ENCODE results near the gene RGS9BP. TPM values are rescaled to one million over a fixed set of nuclear protein-coding genes. Genes with fewer than 3 reads are reported as not detected.
"Not testable (repeated sequence)": the region's sequence is repeated elsewhere in the genome, so short reads cannot be mapped to it uniquely, and the experiment has no call there.

Gene RGS9BP
- total RNA-seq, 1 donor from 2014 or later = 0.21 TPM

GRCh38 chr19:32652331-32652730 lies 23.3 kb upstream of the RGS9BP start:
- H3K27me3 Mint-ChIP-seq (ENCODE audit: low read depth); H3K9me3 Mint-ChIP-seq; DNase-seq (ENCODE audit: low spot score); H3K27ac Mint-ChIP-seq; H3K4me3 Mint-ChIP-seq (ENCODE audit: low read depth); H3K4me1 Mint-ChIP-seq (ENCODE audit: low read depth); intact Hi-C loops (cut with micrococcal nuclease): not testable (repeated sequence)
- H3K36me3 Mint-ChIP-seq (ENCODE audit: low read depth) = peaks cover 23% of the 10 kb centered on the region

GRCh38 chr19:32652894-32653598 lies 22.6 kb upstream of the RGS9BP start:
- H3K4me3 Mint-ChIP-seq (ENCODE audit: low read depth) = no peak overlapping the region
- H3K4me1 Mint-ChIP-seq (ENCODE audit: low read depth) = no peaks in the 10 kb centered on the region
- no peaks in the 10 kb centered on the region for H3K9me3 Mint-ChIP-seq
- intact Hi-C loops (cut with micrococcal nuclease) = no loop called here
- DNase-seq (ENCODE audit: low spot score) = no peak
- peaks cover 21% of the 10 kb centered on the region for H3K36me3 Mint-ChIP-seq (ENCODE audit: low read depth)
- no peak overlapping the region for H3K27ac Mint-ChIP-seq
- no peaks in the 10 kb centered on the region for H3K27me3 Mint-ChIP-seq (ENCODE audit: low read depth)

- no peak for DNase-seq (ENCODE audit: low spot score)
- Mint-ChIP-seq H3K4me1 (ENCODE audit: low read depth) (no peaks in the 10 kb centered on the region), H3K9me3 (no peaks in the 10 kb centered on the region), H3K27me3 (ENCODE audit: low read depth) (no peaks in the 10 kb centered on the region), H3K27ac (no peak overlapping the region), H3K36me3 (ENCODE audit: low read depth) (peaks cover 20% of the 10 kb centered on the region), H3K4me3 (ENCODE audit: low read depth) (no peak overlapping the region)
- intact Hi-C loops (cut with micrococcal nuclease) = no loop called here
Observed at GRCh38 chr19:32653599-32653915, 22.1 kb upstream of the RGS9BP start.

- H3K27me3 Mint-ChIP-seq (ENCODE audit: low read depth); H3K9me3 Mint-ChIP-seq; intact Hi-C loops (cut with micrococcal nuclease); H3K4me1 Mint-ChIP-seq (ENCODE audit: low read depth); DNase-seq (ENCODE audit: low spot score); H3K4me3 Mint-ChIP-seq (ENCODE audit: low read depth); H3K27ac Mint-ChIP-seq: not testable (repeated sequence)
- H3K36me3 Mint-ChIP-seq (ENCODE audit: low read depth) = peaks cover 15% of the 10 kb centered on the region
Observed at GRCh38 chr19:32656379-32656778, 19.3 kb upstream of the RGS9BP start.

GRCh38 chr19:32658075-32658474 lies 17.6 kb upstream of the RGS9BP start:
- no peaks in the 10 kb centered on the region for H3K27me3 Mint-ChIP-seq (ENCODE audit: low read depth)
- peaks cover 1% of the 10 kb centered on the region for H3K4me1 Mint-ChIP-seq (ENCODE audit: low read depth)
- peaks cover 15% of the 10 kb centered on the region for H3K36me3 Mint-ChIP-seq (ENCODE audit: low read depth)
- no peak overlapping the region for H3K27ac Mint-ChIP-seq
- no peak for DNase-seq (ENCODE audit: low spot score)
- intact Hi-C loops (cut with micrococcal nuclease) = no loop called here
- H3K9me3 Mint-ChIP-seq = no peaks in the 10 kb centered on the region
- H3K4me3 Mint-ChIP-seq (ENCODE audit: low read depth) = no peak overlapping the region

- Mint-ChIP-seq H3K4me3 (ENCODE audit: low read depth) (no peak overlapping the region), H3K4me1 (ENCODE audit: low read depth) (peaks cover 1% of the 10 kb centered on the region), H3K27me3 (ENCODE audit: low read depth) (no peaks in the 10 kb centered on the region), H3K36me3 (ENCODE audit: low read depth) (peaks cover 15% of the 10 kb centered on the region), H3K27ac (no peak overlapping the region), H3K9me3 (no peaks in the 10 kb centered on the region)
- no peak for DNase-seq (ENCODE audit: low spot score)
- intact Hi-C loops (cut with micrococcal nuclease) = no loop called here
Observed at GRCh38 chr19:32658527-32658926, 17.1 kb upstream of the RGS9BP start.

GRCh38 chr19:32661318-32661717 lies 14.3 kb upstream of the RGS9BP start:
- Mint-ChIP-seq H3K36me3 (ENCODE audit: low read depth) (peaks cover 15% of the 10 kb centered on the region), H3K27me3 (ENCODE audit: low read depth) (no peaks in the 10 kb centered on the region), H3K9me3 (no peaks in the 10 kb centered on the region), H3K4me1 (ENCODE audit: low read depth) (peaks cover 1% of the 10 kb centered on the region), H3K4me3 (ENCODE audit: low read depth) (no peak overlapping the region), H3K27ac (no peak overlapping the region)
- intact Hi-C loops (cut with micrococcal nuclease) = no loop called here
- no peak for DNase-seq (ENCODE audit: low spot score)

GRCh38 chr19:32662186-32662585 lies 13.5 kb upstream of the RGS9BP start:
- H3K4me1 Mint-ChIP-seq (ENCODE audit: low read depth) = peaks cover 1% of the 10 kb centered on the region
- H3K36me3 Mint-ChIP-seq (ENCODE audit: low read depth) = peaks cover 13% of the 10 kb centered on the region
- H3K27ac Mint-ChIP-seq = no peak overlapping the region
- no peak for DNase-seq (ENCODE audit: low spot score)
- no peaks in the 10 kb centered on the region for H3K27me3 Mint-ChIP-seq (ENCODE audit: low read depth)
- intact Hi-C loops (cut with micrococcal nuclease) = no loop called here
- H3K9me3 Mint-ChIP-seq = no peaks in the 10 kb centered on the region
- H3K4me3 Mint-ChIP-seq (ENCODE audit: low read depth) = no peak overlapping the region

GRCh38 chr19:32666084-32666483 lies 9.6 kb upstream of the RGS9BP start:
- Mint-ChIP-seq H3K36me3 (ENCODE audit: low read depth) (peaks cover 6% of the 10 kb centered on the region), H3K4me3 (ENCODE audit: low read depth) (no peak overlapping the region), H3K4me1 (ENCODE audit: low read depth) (peaks cover 10% of the 10 kb centered on the region), H3K27ac (no peak overlapping the region), H3K9me3 (no peaks in the 10 kb centered on the region), H3K27me3 (ENCODE audit: low read depth) (no peaks in the 10 kb centered on the region)
- intact Hi-C loops (cut with micrococcal nuclease) = no loop called here
- no peak for DNase-seq (ENCODE audit: low spot score)

GRCh38 chr19:32669310-32669709 lies 6.3 kb upstream of the RGS9BP start:
- intact Hi-C loops (cut with micrococcal nuclease) = no loop called here
- Mint-ChIP-seq H3K9me3 (no peaks in the 10 kb centered on the region), H3K4me1 (ENCODE audit: low read depth) (peaks cover 28% of the 10 kb centered on the region)

GRCh38 chr19:32671883-32672593 lies 3.6 kb upstream of the RGS9BP start:
- Mint-ChIP-seq H3K4me1 (ENCODE audit: low read depth) (peaks cover 28% of the 10 kb centered on the region), H3K4me3 (ENCODE audit: low read depth) (peak overlapping the region; percentile 13), H3K27me3 (ENCODE audit: low read depth) (peaks cover 4% of the 10 kb centered on the region), H3K36me3 (ENCODE audit: low read depth) (peaks cover 4% of the 10 kb centered on the region), H3K27ac (no peak overlapping the region), H3K9me3 (no peaks in the 10 kb centered on the region)
- intact Hi-C loops (cut with micrococcal nuclease) = loop anchor here (10.0 kb wide), 1 partner anchor 1503 kb away; the partner anchor contains the start of gene LSM14A
- no peak for DNase-seq (ENCODE audit: low spot score)

More at GRCh38 chr19:32669310-32669709, 6.3 kb upstream of the RGS9BP start:
- Mint-ChIP-seq H3K27ac (no peak overlapping the region), H3K4me3 (ENCODE audit: low read depth) (no peak overlapping the region), H3K27me3 (ENCODE audit: low read depth) (no peaks in the 10 kb centered on the region), H3K36me3 (ENCODE audit: low read depth) (peaks cover 10% of the 10 kb centered on the region)
- DNase-seq (ENCODE audit: low spot score) = no peak

GRCh38 chr19:32672841-32673240 lies 2.8 kb upstream of the RGS9BP start:
- H3K27me3 Mint-ChIP-seq (ENCODE audit: low read depth) = peaks cover 12% of the 10 kb centered on the region
- peak overlapping the region; percentile 43 for H3K4me3 Mint-ChIP-seq (ENCODE audit: low read depth)
- peaks cover 33% of the 10 kb centered on the region for H3K4me1 Mint-ChIP-seq (ENCODE audit: low read depth)
- H3K36me3 Mint-ChIP-seq (ENCODE audit: low read depth) = peaks cover 4% of the 10 kb centered on the region
- no peak overlapping the region for H3K27ac Mint-ChIP-seq
- intact Hi-C loops (cut with micrococcal nuclease) = loop anchor here (10.0 kb wide), 1 partner anchor 1502 kb away; the partner anchor contains the start of gene LSM14A
- DNase-seq (ENCODE audit: low spot score) = no peak
- no peaks in the 10 kb centered on the region for H3K9me3 Mint-ChIP-seq

- H3K36me3 Mint-ChIP-seq (ENCODE audit: low read depth) = peaks cover 4% of the 10 kb centered on the region
- H3K27ac Mint-ChIP-seq = no peak overlapping the region
- intact Hi-C loops (cut with micrococcal nuclease) = loop anchor here (10.0 kb wide), 1 partner anchor 1501 kb away; the partner anchor contains the start of gene LSM14A
- H3K4me1 Mint-ChIP-seq (ENCODE audit: low read depth) = peaks cover 33% of the 10 kb centered on the region
- no peak for DNase-seq (ENCODE audit: low spot score)
- peak overlapping the region; percentile 95 for H3K4me3 Mint-ChIP-seq (ENCODE audit: low read depth)
- H3K9me3 Mint-ChIP-seq = no peaks in the 10 kb centered on the region
- H3K27me3 Mint-ChIP-seq (ENCODE audit: low read depth) = peaks cover 15% of the 10 kb centered on the region
Observed at GRCh38 chr19:32673573-32673972, 2.1 kb upstream of the RGS9BP start.
